SK-N-SH treated with all-trans-retinoic acid at 6 μM for 48 hours (cell line): ENCODE data around the gene AQP5.

ENCODE experiments used
- ATAC-seq: fragments of 200-7000 bp; cut with Tn5 transposase; 3 replicates; pipeline ENCODE4 v1.9.1; 2020; ENCODE audit warnings: mild to moderate bottlenecking, moderate library complexity
- ARNTL ChIP-seq: fragments of 450-650 bp; formaldehyde crosslinking; IDR thresholded peaks from 2 replicates; pipeline ENCODE4 v1.5.0; 2020; ENCODE audit warnings: low read depth, mild to moderate bottlenecking, moderate library complexity, borderline replicate concordance
- CREB5 ChIP-seq: fragments of 250-450 bp; sonication (Bioruptor Pico); IDR thresholded peaks from 2 replicates; pipeline ENCODE4 v1.5.1; 2020; ENCODE audit warnings: low read depth, mild to moderate bottlenecking, moderate library complexity
- CSDC2 ChIP-seq: fragments of 250-450 bp; sonication (Bioruptor Pico); IDR thresholded peaks from 2 replicates; pipeline ENCODE4 v1.5.0; 2020; ENCODE audit warnings: mild to moderate bottlenecking, moderate library complexity
- CSRNP3 ChIP-seq: fragments of 250-450 bp; sonication (Bioruptor Pico); IDR thresholded peaks from 2 replicates; pipeline ENCODE4 v1.5.1; 2021; ENCODE audit warnings: mild to moderate bottlenecking, moderate library complexity
- ISL1 ChIP-seq: fragments of 250-450 bp; sonication (Bioruptor Pico); IDR thresholded peaks from 2 replicates; pipeline ENCODE4 v2.1.2; 2022; ENCODE audit warnings: mild to moderate bottlenecking, moderate library complexity
- OSR1 ChIP-seq: fragments of 250-450 bp; sonication (Bioruptor Pico); IDR thresholded peaks from 2 replicates; pipeline ENCODE4 v1.8.0; 2022; ENCODE audit warnings: moderate library complexity, mild to moderate bottlenecking, inconsistent platforms
- PATZ1 ChIP-seq: fragments of 250-450 bp; sonication (Bioruptor Pico); IDR thresholded peaks from 2 replicates; pipeline ENCODE4 v1.8.0; 2020; ENCODE audit warnings: mild to moderate bottlenecking, moderate library complexity, borderline replicate concordance
- POU6F1 ChIP-seq: fragments of 250-450 bp; sonication (Bioruptor Pico); IDR thresholded peaks from 2 replicates; pipeline ENCODE4 v1.8.0; 2021; ENCODE audit warnings: low read depth, mild to moderate bottlenecking, moderate library complexity, borderline replicate concordance
- PPARA ChIP-seq: fragments of 250-450 bp; sonication (Bioruptor Pico); IDR thresholded peaks from 2 replicates; pipeline ENCODE4 v1.5.0; 2020; ENCODE audit warnings: mild to moderate bottlenecking, borderline replicate concordance
- RARB ChIP-seq: fragments of 250-450 bp; sonication (Bioruptor Pico); IDR thresholded peaks from 2 replicates; pipeline ENCODE4 v1.8.0; 2021; ENCODE audit warnings: mild to moderate bottlenecking, moderate library complexity
- SNAI2 ChIP-seq: fragments of 250-450 bp; sonication (Bioruptor Pico); IDR thresholded peaks from 2 replicates; pipeline ENCODE4 v1.5.0; 2020; ENCODE audit warnings: mild to moderate bottlenecking, moderate library complexity
- TCF4 ChIP-seq: fragments of 250-450 bp; sonication (Bioruptor Pico); IDR thresholded peaks from 2 replicates; pipeline ENCODE4 v1.8.0; 2021; ENCODE audit warnings: mild to moderate bottlenecking, moderate library complexity, borderline replicate concordance
- TOX ChIP-seq: fragments of 250-450 bp; sonication (Bioruptor Pico); IDR thresholded peaks from 2 replicates; pipeline ENCODE4 v1.8.0; 2021; ENCODE audit warnings: mild to moderate bottlenecking, moderate library complexity, borderline replicate concordance
- TSHZ2 ChIP-seq: fragments of 250-450 bp; sonication (Bioruptor Pico); IDR thresholded peaks from 2 replicates; pipeline ENCODE4 v1.5.0; 2020; ENCODE audit warnings: mild to moderate bottlenecking, moderate library complexity
- ZC3H10 ChIP-seq: fragments of 250-450 bp; sonication (Bioruptor Pico); IDR thresholded peaks from 2 replicates; pipeline ENCODE4 v1.5.1; 2021; ENCODE audit warnings: mild to moderate bottlenecking, moderate library complexity
- ZFP30 ChIP-seq: fragments of 450-650 bp; formaldehyde crosslinking; IDR thresholded peaks from 2 replicates; pipeline ENCODE4 v1.5.0; 2022; ENCODE audit warnings: mild to moderate bottlenecking, moderate library complexity
- ZNF565 ChIP-seq: fragments of 450-650 bp; formaldehyde crosslinking; conservative IDR thresholded peaks from 2 replicates; pipeline ENCODE4 v1.5.0; 2020; ENCODE audit warnings: low read depth, mild to moderate bottlenecking, moderate library complexity
- ZNF70 ChIP-seq: fragments of 450-650 bp; formaldehyde crosslinking; IDR thresholded peaks from 2 replicates; pipeline ENCODE4 v1.5.0; 2020; ENCODE audit warnings: mild to moderate bottlenecking, moderate library complexity
- ZNF8 ChIP-seq: fragments of 450-650 bp; formaldehyde crosslinking; IDR thresholded peaks from 2 replicates; pipeline ENCODE4 v1.5.0; 2020; ENCODE audit warnings: mild to moderate bottlenecking, moderate library complexity

The AQP5 gene

GRCh38 chr12:49964849-49965624, 3.4 kb downstream of the AQP5 start:
- no peak for ATAC-seq
- TF ChIP-seq TOX (CRISPR knock-in tag) (no peak), SNAI2 (no peak), PATZ1 (no peak), CREB5 (no peak), PPARA (CRISPR knock-in tag) (no peak), CSDC2 (CRISPR knock-in tag) (no peak), ZC3H10 (CRISPR knock-in tag) (no peak), OSR1 (CRISPR knock-in tag) (no peak), POU6F1 (no peak), ZNF565 (CRISPR knock-in tag) (no peak), CSRNP3 (CRISPR knock-in tag) (no peak), RARB (CRISPR knock-in tag) (no peak), ZNF8 (CRISPR knock-in tag) (no peak)
- TF ChIP-seq, all 23 proteins: peak for 0

- TF ChIP-seq ISL1 (CRISPR knock-in tag): no peak
- no peak for TF ChIP-seq ARNTL
- TF ChIP-seq ZNF8 (CRISPR knock-in tag): no peak
- TF ChIP-seq ZFP30 (CRISPR knock-in tag): no peak
- TF ChIP-seq CSRNP3 (CRISPR knock-in tag): no peak
- TF ChIP-seq TCF4: no peak
- TF ChIP-seq CSDC2 (CRISPR knock-in tag): no peak
- TF ChIP-seq ZC3H10 (CRISPR knock-in tag): no peak
- TF ChIP-seq TOX (CRISPR knock-in tag): no peak
- TF ChIP-seq CREB5: no peak
- no peak for TF ChIP-seq ZNF70
- TF ChIP-seq TSHZ2 (CRISPR knock-in tag): no peak
- TF ChIP-seq, all 23 proteins: peak for 0
Measured at GRCh38 chr12:49965836-49966235, 4.2 kb downstream of the AQP5 start.

More at GRCh38 chr12:49965836-49966235, 4.2 kb downstream of the AQP5 start:
- no peak for ATAC-seq
